ENCODE results near the gene ZBTB24.

The ZBTB24 gene

DNA sequence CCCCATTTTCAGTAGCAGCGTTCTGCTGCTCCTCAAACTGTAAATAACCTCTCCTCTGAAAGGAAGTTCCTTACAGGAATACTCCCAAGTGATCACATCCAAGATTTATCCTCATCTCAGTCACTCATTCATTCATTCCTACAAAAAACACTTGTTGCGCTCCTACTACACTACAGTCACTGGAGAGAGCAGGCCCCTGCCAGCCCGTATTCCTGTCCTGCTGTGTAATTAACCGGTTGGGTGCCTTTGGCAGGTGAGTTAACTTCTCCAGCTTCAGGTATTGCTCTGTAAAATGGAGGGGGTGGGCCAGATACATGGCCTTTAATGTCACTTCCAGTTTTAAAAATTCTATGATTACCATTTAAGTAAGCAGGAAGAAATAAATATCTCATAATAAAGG lies 15.0 kb upstream of the ZBTB24 start:
- DNase-seq, result no peak

- no peak for DNase-seq
Measured at GRCh38 chr6:109496036-109496772, 13.2 kb upstream of the ZBTB24 start.

DNA sequence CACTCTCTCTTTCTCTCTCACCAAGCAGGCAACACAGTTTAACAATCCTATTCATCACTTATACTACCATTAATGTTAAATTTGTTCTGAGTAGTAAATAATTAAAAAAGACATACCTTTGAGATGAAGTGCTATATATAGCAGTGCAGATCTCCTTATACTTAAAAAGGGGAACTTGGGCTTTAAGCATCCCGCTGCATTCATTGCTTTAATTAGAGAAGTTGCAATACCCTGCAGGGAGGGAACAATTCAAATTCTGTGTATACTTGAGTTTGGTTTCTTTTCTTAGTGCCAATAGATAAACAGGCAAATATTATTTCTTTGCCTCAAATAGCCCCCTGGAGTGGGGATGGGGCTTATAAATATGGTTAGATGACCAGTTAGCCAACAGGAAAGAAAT lies 10.8 kb upstream of the ZBTB24 start:
- DNase-seq, result no peak

GRCh38 chr6:109491207-109491938 lies 8.4 kb upstream of the ZBTB24 start:
- DNase-seq, result no peak

- DNase-seq, result no peak
Measured at GRCh38 chr6:109490713-109491112, 7.7 kb upstream of the ZBTB24 start.

GRCh38 chr6:109488001-109488400 lies 5.0 kb upstream of the ZBTB24 start:
- no peak for DNase-seq

DNA sequence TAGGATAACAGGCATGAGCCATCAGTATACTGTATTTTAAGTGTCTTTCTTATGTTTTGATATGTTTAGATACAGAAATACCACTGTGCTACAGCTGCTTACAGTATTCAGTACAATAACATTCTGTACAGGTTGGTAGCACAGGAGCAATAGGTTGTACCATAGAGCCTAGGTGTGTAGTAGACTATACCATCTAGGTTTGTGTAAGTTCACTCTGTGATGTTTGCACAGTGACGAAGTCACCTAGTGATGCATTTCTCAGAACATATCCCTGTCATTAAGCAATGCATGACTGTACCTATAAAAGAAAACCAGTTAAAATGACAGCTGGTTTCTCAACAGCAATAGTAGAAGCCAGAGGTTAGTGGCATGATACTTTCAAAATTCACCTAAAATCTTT lies 3.0 kb upstream of the ZBTB24 start:
- DNase-seq, result no peak

- DNase-seq, result no peak
Measured at GRCh38 chr6:109485266-109485935, 2.4 kb upstream of the ZBTB24 start.

GRCh38 chr6:109484122-109484521 lies 1.1 kb upstream of the ZBTB24 start:
- DNase-seq, result no peak

GRCh38 chr6:109483735-109484057 lies 677 bp upstream of the ZBTB24 start:
- no peak for DNase-seq

- DNase-seq, result no peak
Measured at GRCh38 chr6:109480993-109481480, 2.0 kb downstream of the ZBTB24 start.

GRCh38 chr6:109478841-109479624 lies 4.0 kb downstream of the ZBTB24 start:
- DNase-seq, result no peak

DNA sequence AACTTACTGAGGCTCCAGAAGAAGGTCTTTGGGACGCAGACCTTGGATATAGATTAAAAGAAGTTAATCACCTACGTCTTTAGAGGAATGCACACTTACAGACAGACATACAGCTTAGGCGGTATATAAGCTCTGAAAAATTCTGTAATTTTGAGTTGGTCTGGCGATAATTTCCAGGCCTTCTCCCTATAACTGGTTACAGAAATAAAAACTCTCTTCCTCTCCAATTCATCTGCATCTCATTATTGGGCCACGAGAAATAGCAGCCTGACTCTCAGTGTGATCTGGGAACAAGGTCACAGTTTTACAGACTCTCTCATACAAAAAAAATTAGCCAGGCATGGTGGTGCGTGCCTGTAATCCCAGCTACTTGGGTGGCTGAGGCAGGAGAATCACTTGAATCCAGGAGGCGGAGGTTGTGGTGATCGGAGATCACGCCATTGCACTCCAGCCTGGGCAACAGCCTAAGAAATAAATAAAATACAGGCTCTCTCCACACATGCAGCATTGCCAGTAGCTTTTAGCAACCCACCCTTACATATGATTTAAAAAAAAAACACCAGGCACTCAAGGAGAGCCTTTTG lies 4.7 kb downstream of the ZBTB24 start:
- DNase-seq, result no peak

DNA sequence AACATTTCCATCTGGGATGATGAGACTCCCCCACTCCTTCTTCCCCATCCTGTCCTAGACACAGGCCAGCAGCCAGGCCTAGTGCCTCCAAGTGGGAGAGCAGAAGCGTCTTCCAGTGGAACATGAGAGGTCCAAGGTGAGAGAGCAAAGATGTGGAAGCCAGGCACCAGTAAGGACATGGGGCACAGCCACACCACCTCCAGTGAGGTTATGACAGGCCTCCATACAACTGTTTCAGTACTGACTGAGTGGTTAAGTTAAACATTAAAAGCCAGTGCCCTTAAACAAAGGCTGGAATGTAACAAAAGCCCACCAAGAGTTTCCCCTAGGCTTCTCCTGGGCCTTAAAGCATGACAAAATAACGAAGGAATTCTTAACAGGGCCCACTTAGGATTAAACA lies 5.3 kb downstream of the ZBTB24 start:
- DNase-seq, result no peak

- DNase-seq, result no peak
Measured at GRCh38 chr6:109477184-109477583, 5.8 kb downstream of the ZBTB24 start.

GRCh38 chr6:109475625-109476024 lies 7.4 kb downstream of the ZBTB24 start:
- DNase-seq, result no peak

GRCh38 chr6:109474995-109475394 lies 8.0 kb downstream of the ZBTB24 start:
- no peak for DNase-seq

GRCh38 chr6:109473120-109473519 lies 9.9 kb downstream of the ZBTB24 start:
- DNase-seq, result no peak

- no peak for DNase-seq
Measured at GRCh38 chr6:109472132-109472995, 10.7 kb downstream of the ZBTB24 start.

DNA sequence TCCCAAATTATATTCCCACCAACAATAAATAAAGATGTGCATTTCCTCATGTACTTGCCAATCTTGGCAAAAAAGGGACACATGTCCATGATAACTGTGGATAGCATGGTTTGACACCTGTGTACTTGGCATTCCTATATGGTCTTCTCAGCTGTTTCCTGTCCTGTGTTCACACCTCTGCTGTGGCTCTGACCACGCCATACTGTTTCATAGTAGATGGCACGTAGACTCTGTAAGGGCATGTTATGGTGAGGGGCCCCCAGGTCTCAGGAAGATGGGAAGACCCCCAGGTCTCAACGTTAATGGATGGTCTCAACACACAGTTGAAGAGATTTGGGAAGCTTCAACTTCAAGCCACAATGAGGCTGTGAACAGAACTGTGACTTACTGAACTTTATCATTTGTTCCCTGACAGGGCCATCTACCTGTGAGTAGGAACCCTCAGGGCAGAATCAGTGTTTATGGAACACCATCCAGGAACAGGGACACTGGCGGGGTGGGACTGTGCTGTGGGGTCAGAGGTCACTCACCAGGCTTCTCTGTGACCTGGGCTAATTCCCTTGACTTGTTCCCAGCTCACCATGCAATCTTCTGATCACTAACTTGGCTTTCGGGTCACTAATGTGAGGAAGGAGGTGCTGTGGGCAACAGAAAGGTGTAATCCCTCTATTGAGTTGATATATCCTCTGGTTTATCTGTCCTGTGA lies 11.8 kb downstream of the ZBTB24 start:
- no peak for DNase-seq

- DNase-seq, result no peak
Measured at GRCh38 chr6:109469591-109470189, 13.3 kb downstream of the ZBTB24 start.
